Measurements from ENCODE around the gene MRPL50. TPM values are rescaled to one million over a fixed set of nuclear protein-coding genes. Genes with fewer than 3 reads are reported as not detected.

MRPL50 gene
- total RNA-seq, 4 donors from 2014 or later = 3.4 to 16.1 (median 9.5) TPM

- Histone ChIP-seq H3K4me1 (peaks cover 8 to 50% (median 26%) of the 10 kb centered on the region in 4 donors), H3K27ac (peak overlapping the region; percentile 84 to 93 (median 88)), H3K9me3 (peaks cover 0 to 7% of the 10 kb centered on the region in 2 donors), H3K27me3 (no peaks in the 10 kb centered on the region), H3K36me3 (peaks cover 2 to 28% (median 14%) of the 10 kb centered on the region in 4 donors), H3K4me3 (peak overlapping the region; percentile 31 to 94 (median 60))
- intact Hi-C loops (cut with DNase I; ENCODE audit: low total_unique reads) = no loop called here
- peak; percentile 7 for DNase-seq
- WGBS, 2 donors (ENCODE audit: low coverage in 1 of 2) = 4 to 7% methylated on average over 4 of the region's 4 CpGs
- in situ Hi-C loops (cut with MboI; ENCODE audit: low pct_ligation_motif_present in 1 of 4, low pct_unique_long_range_greater_than_20kb in 1 of 4, low sequenced_read_pairs in 3 of 4) = loop anchor here in 1 of 4 donors (10.0 kb wide), 1 partner anchor 137 kb away; the partner anchor contains the start of gene RNF20
- TF ChIP-seq CTCF (IDR thresholded peaks at IDR 0.05) (no peak), EP300 (IDR thresholded peaks at IDR 0.05; ENCODE audit: low read depth) (no peak), POLR2AphosphoS5 (IDR thresholded peaks at IDR 0.05) (no peak), POLR2A (IDR thresholded peaks at IDR 0.05) (no peak)
Measured at GRCh38 chr9:101397746-101398067, 711 bp downstream of the MRPL50 start.

- intact Hi-C loops (cut with DNase I; ENCODE audit: low total_unique reads) = no loop called here
- TF ChIP-seq POLR2A (IDR thresholded peaks at IDR 0.05) = no peak
- no peak for TF ChIP-seq EP300 (IDR thresholded peaks at IDR 0.05; ENCODE audit: low read depth)
- TF ChIP-seq CTCF (IDR thresholded peaks at IDR 0.05) = no peak
- TF ChIP-seq POLR2AphosphoS5 (IDR thresholded peaks at IDR 0.05) = no peak
- Histone ChIP-seq H3K36me3 (peaks cover 0 to 16% (median 0%) of the 10 kb centered on the region in 4 donors), H3K9me3 (no peaks in the 10 kb centered on the region), H3K4me3 (no peak overlapping the region), H3K27ac (no peak overlapping the region), H3K27me3 (no peaks in the 10 kb centered on the region), H3K4me1 (peaks cover under 1 to 31% (median 15%) of the 10 kb centered on the region in 4 donors)
- 80 to 94% methylated on average over 1 of the region's 1 CpG for WGBS, 2 donors (ENCODE audit: low coverage in 1 of 2)
- DNase-seq = no peak
- in situ Hi-C loops (cut with MboI; ENCODE audit: low pct_ligation_motif_present in 1 of 4, low pct_unique_long_range_greater_than_20kb in 1 of 4, low sequenced_read_pairs in 3 of 4) = loop anchor here in 1 of 4 donors (10.0 kb wide), 1 partner anchor 140 kb away; the partner anchor contains the start of gene RNF20
Measured at GRCh38 chr9:101394687-101395086, 3.7 kb downstream of the MRPL50 start.

- TF ChIP-seq EP300 (IDR thresholded peaks at IDR 0.05; ENCODE audit: low read depth) (no peak), POLR2AphosphoS5 (IDR thresholded peaks at IDR 0.05) (no peak), CTCF (IDR thresholded peaks at IDR 0.05) (no peak), POLR2A (IDR thresholded peaks at IDR 0.05) (no peak)
- Histone ChIP-seq H3K27me3 (no peaks in the 10 kb centered on the region), H3K27ac (no peak overlapping the region), H3K4me1 (peaks cover 0 to 27% (median 11%) of the 10 kb centered on the region in 4 donors), H3K9me3 (no peaks in the 10 kb centered on the region), H3K4me3 (no peak overlapping the region), H3K36me3 (peaks cover 0 to 20% (median 0%) of the 10 kb centered on the region in 4 donors)
- intact Hi-C loops (cut with DNase I; ENCODE audit: low total_unique reads) = no loop called here
- WGBS, 2 donors (ENCODE audit: low coverage in 1 of 2) = 93 to 97% methylated on average over 3 of the region's 3 CpGs
- in situ Hi-C loops (cut with MboI; ENCODE audit: low pct_ligation_motif_present in 1 of 4, low pct_unique_long_range_greater_than_20kb in 1 of 4, low sequenced_read_pairs in 3 of 4) = loop anchor here in 1 of 4 donors (10.0 kb wide), 1 partner anchor 142 kb away; the partner anchor contains the start of gene RNF20
- no peak for DNase-seq
Measured at GRCh38 chr9:101393135-101393534, 5.3 kb downstream of the MRPL50 start.

- in situ Hi-C loops (cut with MboI; ENCODE audit: low pct_ligation_motif_present in 1 of 4, low pct_unique_long_range_greater_than_20kb in 1 of 4, low sequenced_read_pairs in 3 of 4) = no loop called here
Measured at GRCh38 chr9:101388507-101388993, 9.9 kb downstream of the MRPL50 start.

More at GRCh38 chr9:101388507-101388993, 9.9 kb downstream of the MRPL50 start:
- no peak for DNase-seq
- H3K27ac ChIP-seq = no peak overlapping the region
- no peak overlapping the region for H3K4me3 ChIP-seq
- no peak for TF ChIP-seq POLR2A (IDR thresholded peaks at IDR 0.05)
- TF ChIP-seq EP300 (IDR thresholded peaks at IDR 0.05; ENCODE audit: low read depth) = no peak
- peak in 1 of 5 experiments; percentile 10 for TF ChIP-seq CTCF (IDR thresholded peaks at IDR 0.05)
- no peaks in the 10 kb centered on the region for H3K27me3 ChIP-seq
- peaks cover 8 to 11% of the 10 kb centered on the region in 2 donors for H3K9me3 ChIP-seq
- peaks cover 0 to 20% (median 0%) of the 10 kb centered on the region in 4 donors for H3K36me3 ChIP-seq
- intact Hi-C loops (cut with DNase I; ENCODE audit: low total_unique reads) = no loop called here
- peaks cover 0 to 3% (median 0%) of the 10 kb centered on the region in 4 donors for H3K4me1 ChIP-seq
- 76 to 78% methylated on average over 2 of the region's 2 CpGs for WGBS, 2 donors (ENCODE audit: low coverage in 1 of 2)

Measured in transverse colon (tissue), 4 donors.